HepG2 (cell line): ENCODE results near the gene MIER2. TPM values are rescaled to one million over a fixed set of nuclear protein-coding genes. Genes with fewer than 3 reads are reported as not detected.

Experiments used
- IKZF4 ChIP-seq: sonication (generic); formaldehyde crosslinking; IDR thresholded peaks from 2 replicates; pipeline ENCODE4 v1.5.1; 2020; ENCODE audit warnings: borderline replicate concordance, mild to moderate bottlenecking, low read depth, missing genetic modification reagents; ENCODE audit errors: not compliant biosample characterization
- RNF219 ChIP-seq: sonication (generic); formaldehyde crosslinking; IDR thresholded peaks from 2 replicates; pipeline ENCODE4 v1.5.0; 2020; ENCODE audit warnings: mild to moderate bottlenecking, missing genetic modification reagents
- RORA ChIP-seq: sonication (generic); formaldehyde crosslinking; IDR thresholded peaks from 2 replicates; pipeline ENCODE4 v1.5.0; 2020; ENCODE audit warnings: mild to moderate bottlenecking, missing genetic modification reagents, moderate library complexity
- TIGD3 ChIP-seq: sonication (generic); formaldehyde crosslinking; IDR thresholded peaks from 2 replicates; pipeline ENCODE4 v1.5.1; 2020; ENCODE audit warnings: mild to moderate bottlenecking, missing genetic modification reagents, borderline replicate concordance
- ZBTB20 ChIP-seq: sonication (generic); formaldehyde crosslinking; IDR thresholded peaks from 2 replicates; pipeline ENCODE4 v1.8.1; 2023; ENCODE audit warnings: missing genetic modification reagents, low read depth, mild to moderate bottlenecking, borderline replicate concordance
- ZFX ChIP-seq: sonication (generic); formaldehyde crosslinking; IDR thresholded peaks from 2 replicates; pipeline ENCODE4 v1.4.0; 2020; ENCODE audit warnings: mild to moderate bottlenecking, low read depth, missing genetic modification reagents, moderate library complexity
- ZKSCAN1 ChIP-seq: fragments of 150-350 bp; IDR thresholded peaks from 2 replicates; pipeline ENCODE4 v1.6.1; 2014; ENCODE audit warnings: low read length
- polyA plus RNA-seq, 8 experiments: library from polyadenylated mRNA; depleted of rRNA in 3 of 8; stranded (reverse) in 7 of 8; unstranded in 1 of 8; fragments of >200 nt; fragmentation: Illumina TruSeq in 4 of 8; extraction: Trizol in 4 of 8; gene quantifications; 2 replicates each; pipeline versions ENCODE4 v1.2.1 to v1.2.3, GENCODE V29; 2011 to 2016; ENCODE audit warnings: low read depth in 4 of 8, missing spikeins in 1 of 8, mixed read lengths in 1 of 8; ENCODE audit not compliant: insufficient read depth in 1 of 8
- total RNA-seq, 5 experiments: library from RNA; depleted of rRNA; stranded (reverse); fragments of >200 nt; fragmentation: Illumina TruSeq; extraction: Trizol; gene quantifications; 2 replicates each; pipeline ENCODE4 v1.2.3, GENCODE V29; 2016; ENCODE audit warnings: low read depth in 1 of 5
- TF ChIP-seq, protein P1 (sequence below): IDR thresholded peaks from 2 replicates; pipeline ENCODE4 v1.4.0; 2020; ENCODE audit warnings: mild to moderate bottlenecking, missing genetic modification reagents
- TF ChIP-seq, protein P2 (sequence below): IDR thresholded peaks from 2 replicates; pipeline ENCODE4 v1.6.1; 2012; ENCODE audit warnings: low read length, improper control_type of control experiment
- TF ChIP-seq, protein P3 (sequence below): sonication (generic); formaldehyde crosslinking; IDR thresholded peaks from 2 replicates; pipeline ENCODE4 v1.4.0; 2020; ENCODE audit warnings: missing genetic modification reagents
- TF ChIP-seq, protein P4 (sequence below): sonication (generic); formaldehyde crosslinking; IDR thresholded peaks from 2 replicates; pipeline ENCODE4 v1.4.0; 2020; ENCODE audit warnings: missing genetic modification reagents

Gene MIER2
- total and polyA plus RNA-seq, 2 of the 13 experiments (the other 11 are each of a cell fraction or from before 2014, with no cell fraction given) = 9.6 to 25.7 TPM

DNA sequence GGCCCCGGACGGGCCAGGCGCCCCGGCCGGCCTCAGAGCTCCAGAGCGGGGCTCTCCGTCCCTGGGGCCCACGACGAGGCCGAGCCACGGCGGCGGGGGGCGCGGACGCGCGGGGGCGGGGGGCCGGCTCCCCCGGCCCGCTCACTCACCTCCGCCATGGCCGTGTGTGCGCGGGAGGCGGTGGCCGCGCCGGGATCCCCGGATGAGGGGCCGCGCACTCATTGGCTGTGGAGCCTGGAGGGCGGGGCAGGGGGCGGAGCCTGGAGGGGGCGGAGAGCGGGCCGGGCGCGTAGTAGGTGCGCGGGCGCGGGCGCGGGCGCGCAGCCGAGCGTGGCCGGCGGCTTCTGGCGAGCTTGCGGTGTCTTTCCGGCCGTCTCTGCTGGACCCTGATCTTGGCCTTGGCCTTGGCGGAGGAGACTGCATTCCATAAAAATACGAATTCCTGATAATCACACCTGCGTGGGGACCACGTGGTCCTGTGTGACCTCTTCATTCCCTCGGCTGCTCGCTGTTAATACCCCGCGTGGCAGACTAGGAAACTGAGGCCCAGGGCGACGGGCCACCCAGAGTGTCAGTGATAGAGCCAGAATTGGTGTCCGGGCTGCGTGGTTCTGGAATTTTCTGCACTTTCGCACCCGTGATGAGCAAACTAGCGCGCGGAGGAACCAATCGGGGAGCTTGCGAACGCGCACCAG is at the start of gene MIER2 (continued):
- TF ChIP-seq ZKSCAN1 (peak; percentile 99), TIGD3 (CRISPR knock-in tag) (no peak), RORA (CRISPR knock-in tag) (no peak), IKZF4 (no peak), RNF219 (CRISPR knock-in tag) (no peak), ZBTB20 (CRISPR knock-in tag) (no peak), ZFX (CRISPR knock-in tag) (0 out of 2 replicates have a peak, but pooled peaks have one; percentile 17)
- TF ChIP-seq, protein P1, sequence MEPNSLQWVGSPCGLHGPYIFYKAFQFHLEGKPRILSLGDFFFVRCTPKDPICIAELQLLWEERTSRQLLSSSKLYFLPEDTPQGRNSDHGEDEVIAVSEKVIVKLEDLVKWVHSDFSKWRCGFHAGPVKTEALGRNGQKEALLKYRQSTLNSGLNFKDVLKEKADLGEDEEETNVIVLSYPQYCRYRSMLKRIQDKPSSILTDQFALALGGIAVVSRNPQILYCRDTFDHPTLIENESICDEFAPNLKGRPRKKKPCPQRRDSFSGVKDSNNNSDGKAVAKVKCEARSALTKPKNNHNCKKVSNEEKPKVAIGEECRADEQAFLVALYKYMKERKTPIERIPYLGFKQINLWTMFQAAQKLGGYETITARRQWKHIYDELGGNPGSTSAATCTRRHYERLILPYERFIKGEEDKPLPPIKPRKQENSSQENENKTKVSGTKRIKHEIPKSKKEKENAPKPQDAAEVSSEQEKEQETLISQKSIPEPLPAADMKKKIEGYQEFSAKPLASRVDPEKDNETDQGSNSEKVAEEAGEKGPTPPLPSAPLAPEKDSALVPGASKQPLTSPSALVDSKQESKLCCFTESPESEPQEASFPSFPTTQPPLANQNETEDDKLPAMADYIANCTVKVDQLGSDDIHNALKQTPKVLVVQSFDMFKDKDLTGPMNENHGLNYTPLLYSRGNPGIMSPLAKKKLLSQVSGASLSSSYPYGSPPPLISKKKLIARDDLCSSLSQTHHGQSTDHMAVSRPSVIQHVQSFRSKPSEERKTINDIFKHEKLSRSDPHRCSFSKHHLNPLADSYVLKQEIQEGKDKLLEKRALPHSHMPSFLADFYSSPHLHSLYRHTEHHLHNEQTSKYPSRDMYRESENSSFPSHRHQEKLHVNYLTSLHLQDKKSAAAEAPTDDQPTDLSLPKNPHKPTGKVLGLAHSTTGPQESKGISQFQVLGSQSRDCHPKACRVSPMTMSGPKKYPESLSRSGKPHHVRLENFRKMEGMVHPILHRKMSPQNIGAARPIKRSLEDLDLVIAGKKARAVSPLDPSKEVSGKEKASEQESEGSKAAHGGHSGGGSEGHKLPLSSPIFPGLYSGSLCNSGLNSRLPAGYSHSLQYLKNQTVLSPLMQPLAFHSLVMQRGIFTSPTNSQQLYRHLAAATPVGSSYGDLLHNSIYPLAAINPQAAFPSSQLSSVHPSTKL (CRISPR knock-in tag) = 0 out of 2 replicates have a peak, but pooled peaks have one; percentile 8
- TF ChIP-seq, protein P2, sequence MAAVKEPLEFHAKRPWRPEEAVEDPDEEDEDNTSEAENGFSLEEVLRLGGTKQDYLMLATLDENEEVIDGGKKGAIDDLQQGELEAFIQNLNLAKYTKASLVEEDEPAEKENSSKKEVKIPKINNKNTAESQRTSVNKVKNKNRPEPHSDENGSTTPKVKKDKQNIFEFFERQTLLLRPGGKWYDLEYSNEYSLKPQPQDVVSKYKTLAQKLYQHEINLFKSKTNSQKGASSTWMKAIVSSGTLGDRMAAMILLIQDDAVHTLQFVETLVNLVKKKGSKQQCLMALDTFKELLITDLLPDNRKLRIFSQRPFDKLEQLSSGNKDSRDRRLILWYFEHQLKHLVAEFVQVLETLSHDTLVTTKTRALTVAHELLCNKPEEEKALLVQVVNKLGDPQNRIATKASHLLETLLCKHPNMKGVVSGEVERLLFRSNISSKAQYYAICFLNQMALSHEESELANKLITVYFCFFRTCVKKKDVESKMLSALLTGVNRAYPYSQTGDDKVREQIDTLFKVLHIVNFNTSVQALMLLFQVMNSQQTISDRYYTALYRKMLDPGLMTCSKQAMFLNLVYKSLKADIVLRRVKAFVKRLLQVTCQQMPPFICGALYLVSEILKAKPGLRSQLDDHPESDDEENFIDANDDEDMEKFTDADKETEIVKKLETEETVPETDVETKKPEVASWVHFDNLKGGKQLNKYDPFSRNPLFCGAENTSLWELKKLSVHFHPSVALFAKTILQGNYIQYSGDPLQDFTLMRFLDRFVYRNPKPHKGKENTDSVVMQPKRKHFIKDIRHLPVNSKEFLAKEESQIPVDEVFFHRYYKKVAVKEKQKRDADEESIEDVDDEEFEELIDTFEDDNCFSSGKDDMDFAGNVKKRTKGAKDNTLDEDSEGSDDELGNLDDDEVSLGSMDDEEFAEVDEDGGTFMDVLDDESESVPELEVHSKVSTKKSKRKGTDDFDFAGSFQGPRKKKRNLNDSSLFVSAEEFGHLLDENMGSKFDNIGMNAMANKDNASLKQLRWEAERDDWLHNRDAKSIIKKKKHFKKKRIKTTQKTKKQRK = no peak
- TF ChIP-seq, protein P3, sequence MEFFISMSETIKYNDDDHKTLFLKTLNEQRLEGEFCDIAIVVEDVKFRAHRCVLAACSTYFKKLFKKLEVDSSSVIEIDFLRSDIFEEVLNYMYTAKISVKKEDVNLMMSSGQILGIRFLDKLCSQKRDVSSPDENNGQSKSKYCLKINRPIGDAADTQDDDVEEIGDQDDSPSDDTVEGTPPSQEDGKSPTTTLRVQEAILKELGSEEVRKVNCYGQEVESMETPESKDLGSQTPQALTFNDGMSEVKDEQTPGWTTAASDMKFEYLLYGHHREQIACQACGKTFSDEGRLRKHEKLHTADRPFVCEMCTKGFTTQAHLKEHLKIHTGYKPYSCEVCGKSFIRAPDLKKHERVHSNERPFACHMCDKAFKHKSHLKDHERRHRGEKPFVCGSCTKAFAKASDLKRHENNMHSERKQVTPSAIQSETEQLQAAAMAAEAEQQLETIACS (CRISPR knock-in tag) = peak; percentile 89
- TF ChIP-seq, protein P4, sequence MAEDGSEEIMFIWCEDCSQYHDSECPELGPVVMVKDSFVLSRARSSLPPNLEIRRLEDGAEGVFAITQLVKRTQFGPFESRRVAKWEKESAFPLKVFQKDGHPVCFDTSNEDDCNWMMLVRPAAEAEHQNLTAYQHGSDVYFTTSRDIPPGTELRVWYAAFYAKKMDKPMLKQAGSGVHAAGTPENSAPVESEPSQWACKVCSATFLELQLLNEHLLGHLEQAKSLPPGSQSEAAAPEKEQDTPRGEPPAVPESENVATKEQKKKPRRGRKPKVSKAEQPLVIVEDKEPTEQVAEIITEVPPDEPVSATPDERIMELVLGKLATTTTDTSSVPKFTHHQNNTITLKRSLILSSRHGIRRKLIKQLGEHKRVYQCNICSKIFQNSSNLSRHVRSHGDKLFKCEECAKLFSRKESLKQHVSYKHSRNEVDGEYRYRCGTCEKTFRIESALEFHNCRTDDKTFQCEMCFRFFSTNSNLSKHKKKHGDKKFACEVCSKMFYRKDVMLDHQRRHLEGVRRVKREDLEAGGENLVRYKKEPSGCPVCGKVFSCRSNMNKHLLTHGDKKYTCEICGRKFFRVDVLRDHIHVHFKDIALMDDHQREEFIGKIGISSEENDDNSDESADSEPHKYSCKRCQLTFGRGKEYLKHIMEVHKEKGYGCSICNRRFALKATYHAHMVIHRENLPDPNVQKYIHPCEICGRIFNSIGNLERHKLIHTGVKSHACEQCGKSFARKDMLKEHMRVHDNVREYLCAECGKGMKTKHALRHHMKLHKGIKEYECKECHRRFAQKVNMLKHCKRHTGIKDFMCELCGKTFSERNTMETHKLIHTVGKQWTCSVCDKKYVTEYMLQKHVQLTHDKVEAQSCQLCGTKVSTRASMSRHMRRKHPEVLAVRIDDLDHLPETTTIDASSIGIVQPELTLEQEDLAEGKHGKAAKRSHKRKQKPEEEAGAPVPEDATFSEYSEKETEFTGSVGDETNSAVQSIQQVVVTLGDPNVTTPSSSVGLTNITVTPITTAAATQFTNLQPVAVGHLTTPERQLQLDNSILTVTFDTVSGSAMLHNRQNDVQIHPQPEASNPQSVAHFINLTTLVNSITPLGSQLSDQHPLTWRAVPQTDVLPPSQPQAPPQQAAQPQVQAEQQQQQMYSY (CRISPR knock-in tag) = no peak
